A549 (cell line): ENCODE data around the gene CCDC92B.

Source experiments
- BHLHE40 ChIP-seq: IDR thresholded peaks from 2 replicates; pipeline ENCODE4 v1.6.1; 2012; ENCODE audit warnings: low read depth, low read length, inconsistent platforms
- MYC ChIP-seq: IDR thresholded peaks from 2 replicates; pipeline ENCODE4 v1.6.1; 2012; ENCODE audit warnings: mild to moderate bottlenecking, inconsistent platforms, low read length, improper control_type of control experiment, borderline replicate concordance
- POLR2A ChIP-seq: IDR thresholded peaks from 2 replicates; pipeline ENCODE4 v1.6.1; 2012; ENCODE audit warnings: mild to moderate bottlenecking, low read length
- ZNF302 ChIP-seq: fragments of 250-450 bp; sonication (Bioruptor Pico); IDR thresholded peaks from 2 replicates; pipeline ENCODE4 v1.9.0; 2021; ENCODE audit warnings: inconsistent platforms, mild to moderate bottlenecking, moderate library complexity
- TF ChIP-seq, protein P1 (sequence below): IDR thresholded peaks from 2 replicates; pipeline ENCODE4 v1.6.1; 2012
- TF ChIP-seq, protein P2 (sequence below): fragments of >200 bp; sonication (Bioruptor Twin); formaldehyde crosslinking; IDR thresholded peaks from 2 replicates; pipeline ENCODE4 v1.6.1; 2016
- TF ChIP-seq, protein P3 (sequence below): fragments of >200 bp; sonication (Bioruptor Twin); formaldehyde crosslinking; IDR thresholded peaks from 3 replicates; pipeline ENCODE4 v1.5.1; 2016
- TF ChIP-seq, protein P4 (sequence below): fragments of 250-450 bp; sonication (Bioruptor Pico); IDR thresholded peaks from 2 replicates; pipeline ENCODE4 v1.5.0; 2021; ENCODE audit warnings: mild to moderate bottlenecking, moderate library complexity, borderline replicate concordance
- TF ChIP-seq, protein P5 (sequence below): fragments of 450-650 bp; IDR thresholded peaks from 2 replicates; pipeline ENCODE4 v1.6.1; 2014; ENCODE audit warnings: antibody characterized with exemption

DNA sequence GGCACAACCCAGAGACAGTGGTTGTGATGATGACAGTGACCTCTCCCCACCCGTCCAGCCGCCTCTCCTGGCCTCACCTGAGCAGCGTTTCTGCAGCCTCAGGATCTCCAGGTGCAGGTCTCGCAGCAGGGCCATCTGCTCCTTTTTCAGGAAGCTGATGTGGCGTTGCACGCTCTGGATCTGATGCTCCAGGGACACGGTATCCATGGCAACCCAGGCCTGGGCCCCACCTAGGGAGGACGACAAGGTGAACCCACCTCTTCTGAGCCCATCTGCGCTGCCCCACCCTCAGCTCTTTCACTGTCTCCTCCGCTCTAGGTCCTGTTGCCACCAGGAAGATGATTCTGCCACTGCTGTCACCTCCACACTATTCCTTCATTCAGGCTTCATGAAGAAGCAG lies 14.5 kb downstream of the CCDC92B start:
- TF ChIP-seq, protein P1, sequence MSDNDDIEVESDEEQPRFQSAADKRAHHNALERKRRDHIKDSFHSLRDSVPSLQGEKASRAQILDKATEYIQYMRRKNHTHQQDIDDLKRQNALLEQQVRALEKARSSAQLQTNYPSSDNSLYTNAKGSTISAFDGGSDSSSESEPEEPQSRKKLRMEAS: no peak
- TF ChIP-seq, protein P2, sequence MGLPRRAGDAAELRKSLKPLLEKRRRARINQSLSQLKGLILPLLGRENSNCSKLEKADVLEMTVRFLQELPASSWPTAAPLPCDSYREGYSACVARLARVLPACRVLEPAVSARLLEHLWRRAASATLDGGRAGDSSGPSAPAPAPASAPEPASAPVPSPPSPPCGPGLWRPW: no peak
- TF ChIP-seq, protein P3, sequence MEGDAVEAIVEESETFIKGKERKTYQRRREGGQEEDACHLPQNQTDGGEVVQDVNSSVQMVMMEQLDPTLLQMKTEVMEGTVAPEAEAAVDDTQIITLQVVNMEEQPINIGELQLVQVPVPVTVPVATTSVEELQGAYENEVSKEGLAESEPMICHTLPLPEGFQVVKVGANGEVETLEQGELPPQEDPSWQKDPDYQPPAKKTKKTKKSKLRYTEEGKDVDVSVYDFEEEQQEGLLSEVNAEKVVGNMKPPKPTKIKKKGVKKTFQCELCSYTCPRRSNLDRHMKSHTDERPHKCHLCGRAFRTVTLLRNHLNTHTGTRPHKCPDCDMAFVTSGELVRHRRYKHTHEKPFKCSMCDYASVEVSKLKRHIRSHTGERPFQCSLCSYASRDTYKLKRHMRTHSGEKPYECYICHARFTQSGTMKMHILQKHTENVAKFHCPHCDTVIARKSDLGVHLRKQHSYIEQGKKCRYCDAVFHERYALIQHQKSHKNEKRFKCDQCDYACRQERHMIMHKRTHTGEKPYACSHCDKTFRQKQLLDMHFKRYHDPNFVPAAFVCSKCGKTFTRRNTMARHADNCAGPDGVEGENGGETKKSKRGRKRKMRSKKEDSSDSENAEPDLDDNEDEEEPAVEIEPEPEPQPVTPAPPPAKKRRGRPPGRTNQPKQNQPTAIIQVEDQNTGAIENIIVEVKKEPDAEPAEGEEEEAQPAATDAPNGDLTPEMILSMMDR: no peak
- TF ChIP-seq POLR2A (no peak), ZNF302 (CRISPR knock-in tag) (no peak), MYC (no peak), BHLHE40 (no peak)
- TF ChIP-seq, protein P4, sequence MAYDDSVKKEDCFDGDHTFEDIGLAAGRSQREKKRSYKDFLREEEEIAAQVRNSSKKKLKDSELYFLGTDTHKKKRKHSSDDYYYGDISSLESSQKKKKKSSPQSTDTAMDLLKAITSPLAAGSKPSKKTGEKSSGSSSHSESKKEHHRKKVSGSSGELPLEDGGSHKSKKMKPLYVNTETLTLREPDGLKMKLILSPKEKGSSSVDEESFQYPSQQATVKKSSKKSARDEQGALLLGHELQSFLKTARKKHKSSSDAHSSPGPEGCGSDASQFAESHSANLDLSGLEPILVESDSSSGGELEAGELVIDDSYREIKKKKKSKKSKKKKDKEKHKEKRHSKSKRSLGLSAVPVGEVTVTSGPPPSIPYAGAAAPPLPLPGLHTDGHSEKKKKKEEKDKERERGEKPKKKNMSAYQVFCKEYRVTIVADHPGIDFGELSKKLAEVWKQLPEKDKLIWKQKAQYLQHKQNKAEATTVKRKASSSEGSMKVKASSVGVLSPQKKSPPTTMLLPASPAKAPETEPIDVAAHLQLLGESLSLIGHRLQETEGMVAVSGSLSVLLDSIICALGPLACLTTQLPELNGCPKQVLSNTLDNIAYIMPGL (CRISPR knock-in tag): no peak
- TF ChIP-seq, protein P5, sequence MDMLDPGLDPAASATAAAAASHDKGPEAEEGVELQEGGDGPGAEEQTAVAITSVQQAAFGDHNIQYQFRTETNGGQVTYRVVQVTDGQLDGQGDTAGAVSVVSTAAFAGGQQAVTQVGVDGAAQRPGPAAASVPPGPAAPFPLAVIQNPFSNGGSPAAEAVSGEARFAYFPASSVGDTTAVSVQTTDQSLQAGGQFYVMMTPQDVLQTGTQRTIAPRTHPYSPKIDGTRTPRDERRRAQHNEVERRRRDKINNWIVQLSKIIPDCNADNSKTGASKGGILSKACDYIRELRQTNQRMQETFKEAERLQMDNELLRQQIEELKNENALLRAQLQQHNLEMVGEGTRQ: no peak
